Activated naive CD4-positive, alpha-beta T cell treated with anti-CD3 and anti-CD28 coated beads, Interleukin-2, amount 10 ng/mL, durations not matched to agents 7 days and 5 days (primary cell): ENCODE results near the gene MTO1.
"Not testable (repeated sequence)": the region's sequence is repeated elsewhere in the genome, so short reads cannot be mapped to it uniquely, and the experiment has no call there.

Experiments
- CTCF ChIA-PET: fragments of 350-600 bp; sonication (Branson Sonifier 250); formaldehyde crosslinking; loops from one replicate; lab custom pipeline; 2021; ENCODE audit warnings: antibody characterized with exemption; lab: Charles Lee
- DNase-seq: peaks from one replicate; pipeline ENCODE4 v3.0.0-alpha.2; 2020
- H3K27ac Mint-ChIP-seq: one replicate; pipeline ENCODE4 v1.8.0; 2021; ENCODE audit warnings: mild to moderate bottlenecking, moderate library complexity, mixed read lengths
- H3K27me3 Mint-ChIP-seq: one replicate; pipeline ENCODE4 v1.8.0; 2021; ENCODE audit warnings: mild to moderate bottlenecking, mixed read lengths
- H3K36me3 Mint-ChIP-seq: one replicate; pipeline ENCODE4 v1.8.0; 2021; ENCODE audit warnings: mixed read lengths
- H3K4me1 Mint-ChIP-seq: one replicate; pipeline ENCODE4 v1.8.0; 2021; ENCODE audit warnings: mixed read lengths
- H3K4me3 Mint-ChIP-seq: one replicate; pipeline ENCODE4 v1.8.0; 2021; ENCODE audit warnings: mild to moderate bottlenecking, moderate library complexity, mixed read lengths
- H3K9me3 Mint-ChIP-seq: one replicate; pipeline ENCODE4 v1.8.0; 2021; ENCODE audit warnings: mixed read lengths

The MTO1 gene

DNA sequence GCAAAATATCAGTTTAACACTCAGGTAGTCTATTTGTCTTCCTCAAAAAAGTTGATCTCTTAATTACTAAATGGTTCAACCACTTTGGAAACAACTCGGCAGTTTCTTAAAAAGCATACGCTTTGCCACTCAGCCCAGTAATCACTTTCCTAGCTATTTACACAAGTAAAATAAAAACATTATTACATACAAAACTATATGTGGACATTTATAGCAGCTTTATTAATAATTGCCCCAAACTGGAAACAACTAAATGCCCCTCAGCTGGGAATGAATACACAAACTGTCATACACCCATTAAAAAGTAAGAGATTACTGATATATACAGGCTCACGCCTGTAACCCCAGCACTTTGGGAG is 51.9 kb downstream of the MTO1 start:
- DNase-seq: no peak
- peaks cover 33% of the 10 kb centered on the region for H3K4me1 Mint-ChIP-seq
- no peaks in the 10 kb centered on the region for H3K27me3 Mint-ChIP-seq
- H3K36me3 Mint-ChIP-seq: peaks cover 39% of the 10 kb centered on the region
- no peaks in the 10 kb centered on the region for H3K9me3 Mint-ChIP-seq
- no peak overlapping the region for H3K4me3 Mint-ChIP-seq
- CTCF ChIA-PET: interaction anchor here (0.8 to 3.5 kb wide), 8 partner anchors 67 to 228 kb away, joined by 3 to 41 read pairs (median 4); no protein-coding TSS in a partner anchor
- H3K27ac Mint-ChIP-seq: no peak overlapping the region

DNA sequence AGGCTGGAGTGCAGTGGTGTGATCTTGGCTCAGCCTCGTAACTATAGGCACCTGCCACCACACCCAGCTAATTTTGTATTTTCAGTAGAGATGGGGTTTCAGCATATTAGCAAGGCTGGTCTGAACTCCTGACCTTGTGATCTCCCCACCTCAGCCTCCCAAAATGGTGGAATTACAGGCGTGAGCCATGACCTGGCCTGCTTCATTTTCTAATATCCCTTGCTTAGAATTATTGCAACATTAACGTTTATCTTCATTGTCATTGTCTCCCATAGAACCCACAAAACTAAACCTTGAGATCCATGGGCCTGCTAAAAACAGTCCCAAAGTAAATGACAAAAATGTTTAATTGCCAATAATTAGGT is 53.2 kb downstream of the MTO1 start:
- Mint-ChIP-seq H3K27ac (peak overlapping the region; percentile 86), H3K27me3 (no peaks in the 10 kb centered on the region), H3K4me1 (peaks cover 46% of the 10 kb centered on the region), H3K4me3 (no peak overlapping the region), H3K36me3 (peaks cover 51% of the 10 kb centered on the region), H3K9me3 (no peaks in the 10 kb centered on the region)
- CTCF ChIA-PET: interaction anchor here (1.1 to 3.5 kb wide), 5 partner anchors 63 to 219 kb away, joined by 3 to 41 read pairs (median 4); partner anchors contain the start of gene CGAS
- DNase-seq: no peak

DNA sequence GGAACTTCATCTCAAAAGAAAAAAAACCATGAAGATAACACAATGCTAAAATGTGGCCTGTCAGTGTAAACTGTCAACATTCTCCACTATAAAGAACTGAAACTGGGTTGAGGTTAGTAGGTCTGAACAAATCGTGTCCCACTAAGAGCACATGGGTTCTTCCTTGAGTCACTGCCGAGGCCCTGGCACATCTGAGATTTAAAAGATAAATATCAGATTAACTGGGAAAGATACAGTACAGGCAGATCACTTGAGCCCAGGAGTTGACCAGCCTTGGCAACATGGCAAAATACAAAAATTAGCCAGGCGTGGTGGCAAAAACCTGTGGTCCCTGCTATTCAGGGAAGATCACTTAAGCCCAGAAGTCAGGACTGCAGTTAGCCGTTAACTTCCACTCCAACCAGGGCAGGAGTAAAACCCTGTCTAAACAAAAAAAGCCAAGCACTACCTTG is 53.7 kb downstream of the MTO1 start:
- Mint-ChIP-seq H3K36me3 (peaks cover 56% of the 10 kb centered on the region), H3K9me3 (no peaks in the 10 kb centered on the region), H3K27ac (peak overlapping the region; percentile 86), H3K27me3 (peaks cover 4% of the 10 kb centered on the region), H3K4me1 (peaks cover 49% of the 10 kb centered on the region), H3K4me3 (no peak overlapping the region)
- CTCF ChIA-PET: interaction anchor here (0.6 to 3.5 kb wide), 11 partner anchors 9 to 218 kb away, joined by 3 to 41 read pairs (median 4); partner anchors contain the start of genes CGAS and SLC17A5
- DNase-seq: no peak

GRCh38 chr6:73516514-73517489 is 55.3 kb downstream of the MTO1 start:
- Mint-ChIP-seq H3K27me3 (peaks cover 11% of the 10 kb centered on the region), H3K36me3 (peaks cover 62% of the 10 kb centered on the region), H3K9me3 (no peaks in the 10 kb centered on the region), H3K27ac (peak overlapping the region; percentile 86), H3K4me1 (peaks cover 50% of the 10 kb centered on the region), H3K4me3 (peak overlapping the region; percentile 43)
- CTCF ChIA-PET: interaction anchor here (1.3 to 1.8 kb wide), 3 partner anchors 65 to 136 kb away, joined by 4 to 8 read pairs (median 8); partner anchors contain the start of genes CGAS and SLC17A5
- DNase-seq: no peak

DNA sequence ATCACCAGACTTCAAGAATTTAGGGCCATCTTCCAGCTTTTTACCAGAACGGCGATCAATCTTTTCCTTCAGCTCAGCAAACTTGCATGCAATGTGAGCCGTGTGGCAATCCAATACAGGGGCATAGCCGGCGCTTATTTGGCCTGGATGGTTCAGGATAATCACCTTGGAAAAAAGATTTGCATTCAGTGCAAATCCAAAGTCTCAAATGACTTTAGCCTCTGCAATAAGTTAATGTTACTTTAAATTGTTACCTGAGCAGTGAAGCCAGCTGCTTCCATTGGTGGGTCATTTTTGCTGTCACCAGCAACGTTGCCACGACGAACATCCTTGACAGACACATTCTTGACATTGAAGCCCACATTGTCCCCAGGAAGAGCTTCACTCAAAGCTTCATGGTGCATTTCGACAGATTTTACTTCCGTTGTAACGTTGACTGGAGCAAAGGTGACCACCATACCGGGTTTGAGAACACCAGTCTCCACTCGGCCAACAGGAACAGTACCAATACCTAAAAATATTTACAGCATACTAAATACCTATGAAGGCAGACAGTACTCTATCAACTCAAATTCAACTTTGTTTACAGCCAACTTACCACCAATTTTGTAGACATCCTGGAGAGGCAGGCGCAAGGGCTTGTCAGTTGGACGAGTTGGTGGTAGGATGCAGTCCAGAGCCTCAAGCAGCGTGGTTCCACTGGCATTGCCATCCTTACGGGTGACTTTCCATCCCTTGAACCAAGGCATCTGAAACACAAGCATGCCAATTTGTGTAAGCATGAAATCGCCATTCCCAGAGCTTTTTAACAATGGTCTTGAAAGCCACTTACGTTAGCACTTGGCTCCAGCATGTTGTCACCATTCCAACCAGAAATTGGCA is 56.8 kb downstream of the MTO1 start:
- peak overlapping the region; percentile 98 for H3K27ac Mint-ChIP-seq
- H3K4me3 Mint-ChIP-seq: peak overlapping the region; percentile 88
- H3K4me1 Mint-ChIP-seq: peaks cover 62% of the 10 kb centered on the region
- CTCF ChIA-PET: interaction anchor here (0.8 to 1.2 kb wide), 3 partner anchors 68 to 98 kb away, joined by 3 to 4 read pairs (median 3); no protein-coding TSS in a partner anchor
- H3K27me3 Mint-ChIP-seq: peaks cover 11% of the 10 kb centered on the region
- DNase-seq, H3K9me3 Mint-ChIP-seq: not testable (repeated sequence)
- H3K36me3 Mint-ChIP-seq: peaks cover 61% of the 10 kb centered on the region

- H3K9me3 Mint-ChIP-seq, DNase-seq: not testable (repeated sequence)
- Mint-ChIP-seq H3K27me3 (peaks cover 11% of the 10 kb centered on the region), H3K4me3 (peak overlapping the region; percentile 88), H3K36me3 (peaks cover 61% of the 10 kb centered on the region), H3K27ac (peak overlapping the region; percentile 98), H3K4me1 (peaks cover 67% of the 10 kb centered on the region)
- CTCF ChIA-PET: interaction anchor here (0.9 to 3.5 kb wide), 3 partner anchors 67 to 135 kb away, joined by 3 to 20 read pairs (median 4); no protein-coding TSS in a partner anchor
Measured at GRCh38 chr6:73518982-73519881, 57.7 kb downstream of the MTO1 start.

DNA sequence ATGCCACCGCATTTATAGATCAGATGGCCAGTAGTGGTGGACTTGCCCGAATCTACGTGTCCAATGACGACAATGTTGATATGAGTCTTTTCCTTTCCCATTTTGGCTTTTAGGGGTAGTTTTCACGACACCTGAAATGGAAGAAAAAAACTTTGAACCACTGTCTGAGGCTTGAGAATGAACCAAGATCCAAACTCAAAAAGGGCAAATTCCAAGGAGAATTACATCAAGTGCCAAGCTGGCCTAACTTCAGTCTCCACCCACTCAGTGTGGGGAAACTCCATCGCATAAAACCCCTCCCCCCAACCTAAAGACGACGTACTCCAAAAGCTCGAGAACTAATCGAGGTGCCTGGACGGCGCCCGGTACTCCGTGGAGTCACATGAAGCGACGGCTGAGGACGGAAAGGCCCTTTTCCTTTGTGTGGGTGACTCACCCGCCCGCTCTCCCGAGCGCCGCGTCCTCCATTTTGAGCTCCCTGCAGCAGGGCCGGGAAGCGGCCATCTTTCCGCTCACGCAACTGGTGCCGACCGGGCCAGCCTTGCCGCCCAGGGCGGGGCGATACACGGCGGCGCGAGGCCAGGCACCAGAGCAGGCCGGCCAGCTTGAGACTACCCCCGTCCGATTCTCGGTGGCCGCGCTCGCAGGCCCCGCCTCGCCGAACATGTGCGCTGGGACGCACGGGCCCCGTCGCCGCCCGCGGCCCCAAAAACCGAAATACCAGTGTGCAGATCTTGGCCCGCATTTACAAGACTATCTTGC is 58.6 kb downstream of the MTO1 start:
- DNase-seq: peak; percentile 83
- H3K4me1 Mint-ChIP-seq: peaks cover 66% of the 10 kb centered on the region
- H3K27ac Mint-ChIP-seq: peak overlapping the region; percentile 98
- CTCF ChIA-PET: interaction anchor here (0.9 to 3.5 kb wide), 2 partner anchors 91 to 134 kb away, joined by 3 to 20 read pairs; no protein-coding TSS in a partner anchor
- peaks cover 11% of the 10 kb centered on the region for H3K27me3 Mint-ChIP-seq
- H3K4me3 Mint-ChIP-seq: peak overlapping the region; percentile 88
- no peaks in the 10 kb centered on the region for H3K9me3 Mint-ChIP-seq
- H3K36me3 Mint-ChIP-seq: peaks cover 55% of the 10 kb centered on the region

- Mint-ChIP-seq H3K4me3 (peak within 1 kb of the TSS; percentile 88), H3K4me1 (peaks cover 59% of the 10 kb centered on the region), H3K36me3 (peaks cover 48% of the 10 kb centered on the region), H3K27ac (peak within 1 kb of the TSS; percentile 98), H3K27me3 (peaks cover 11% of the 10 kb centered on the region), H3K9me3 (no peaks in the 10 kb centered on the region)
- CTCF ChIA-PET: interaction anchor here (0.7 to 3.5 kb wide), 2 partner anchors 90 to 217 kb away, joined by 3 to 20 read pairs; no protein-coding TSS in a partner anchor
- peak; percentile 100 for DNase-seq
Measured at GRCh38 chr6:73520688-73521350, 59.3 kb downstream of the MTO1 start, which contains the start of gene EEF1A1. TSS of gene EEF1A1 (minus strand) at chr6:73521032. CDS start at chr6:73520026, 1,006 bp downstream.

- H3K9me3 Mint-ChIP-seq: no peaks in the 10 kb centered on the region
- H3K4me3 Mint-ChIP-seq: peak overlapping the region; percentile 88
- peaks cover 11% of the 10 kb centered on the region for H3K27me3 Mint-ChIP-seq
- CTCF ChIA-PET: interaction anchor here (0.7 to 3.5 kb wide), 5 partner anchors 58 to 216 kb away, joined by 3 to 20 read pairs (median 4); partner anchors contain the start of gene SLC17A5
- peaks cover 53% of the 10 kb centered on the region for H3K4me1 Mint-ChIP-seq
- peak; percentile 83 for DNase-seq
- H3K27ac Mint-ChIP-seq: peak overlapping the region; percentile 98
- H3K36me3 Mint-ChIP-seq: peaks cover 43% of the 10 kb centered on the region
Measured at GRCh38 chr6:73521351-73521985, 59.9 kb downstream of the MTO1 start.

- H3K27ac Mint-ChIP-seq: peak overlapping the region; percentile 98
- H3K4me3 Mint-ChIP-seq: peak overlapping the region; percentile 88
- H3K4me1 Mint-ChIP-seq: peaks cover 35% of the 10 kb centered on the region
- peak; percentile 84 for DNase-seq
- peaks cover 25% of the 10 kb centered on the region for H3K36me3 Mint-ChIP-seq
- peaks cover 14% of the 10 kb centered on the region for H3K27me3 Mint-ChIP-seq
- H3K9me3 Mint-ChIP-seq: no peaks in the 10 kb centered on the region
- CTCF ChIA-PET: interaction anchor here (1.2 to 2.1 kb wide), 2 partner anchors 8 to 88 kb away, joined by 4 to 11 read pairs; no protein-coding TSS in a partner anchor
Measured at GRCh38 chr6:73523434-73524123, 62.0 kb downstream of the MTO1 start.
